Sigmoid colon (tissue), 7 donors: ENCODE data around the gene DPF3. TPM values are rescaled to one million over a fixed set of nuclear protein-coding genes. Genes with fewer than 3 reads are reported as not detected.
A peak's percentile ranks its signal among the peaks of the same experiment; 100 is the strongest.

Experiments
- DNase-seq: peaks from one replicate; pipeline ENCODE4 v3.0.0-alpha.2; 2019
- H3K27ac ChIP-seq, 4 donors: fragments of 200-600 bp; sonication (generic); one replicate each; pipeline ENCODE4 v1.5.1; 2016 to 2019; ENCODE audit warnings: mild to moderate bottlenecking in 1 of 4
- H3K27me3 ChIP-seq, 3 donors: fragments of 200-600 bp; sonication (generic); one replicate each; pipeline ENCODE4 v1.5.1; 2019; ENCODE audit warnings: mild to moderate bottlenecking in 1 of 3
- H3K36me3 ChIP-seq, 4 donors: fragments of 200-600 bp; sonication (generic); one replicate each; pipeline ENCODE4 v1.5.1; 2016 to 2019
- H3K4me1 ChIP-seq, 4 donors: fragments of 200-600 bp; sonication (generic); one replicate each; pipeline ENCODE4 v1.5.1; 2017 to 2019
- H3K4me3 ChIP-seq, 4 donors: fragments of 200-600 bp; sonication (generic); one replicate each; pipeline ENCODE4 v1.5.1; 2017 to 2019; ENCODE audit warnings: mild to moderate bottlenecking in 2 of 4, moderate library complexity in 1 of 4
- H3K9me3 ChIP-seq, 4 donors: fragments of 200-600 bp in 3 of 4; sonication (generic) in 3 of 4; one replicate each; pipeline versions ENCODE4 v1.5.1 to v1.6.1; 2013 to 2019
- EP300 ChIP-seq, 4 donors: sonication (generic); formaldehyde crosslinking; IDR thresholded peaks; one replicate each; pipeline ENCODE4 v1.6.1; 2017; ENCODE audit warnings: antibody characterized with exemption in 4 of 4
- POLR2A ChIP-seq, 2 donors: fragments of 450-650 bp; IDR thresholded peaks; one replicate each; pipeline ENCODE4 v1.6.1; 2016; ENCODE audit warnings: antibody characterized with exemption in 2 of 2, mild to moderate bottlenecking in 2 of 2, moderate library complexity in 2 of 2
- POLR2AphosphoS5 ChIP-seq, 4 donors: sonication (generic); formaldehyde crosslinking; IDR thresholded peaks; one replicate each; pipeline ENCODE4 v1.6.1; 2017; ENCODE audit warnings: antibody characterized with exemption in 4 of 4
- WGBS, 2 donors: extraction: QIAGEN DNeasy Blood & Tissue Kit; methylation state at CpG; one replicate each; pipeline ENCODE4 v1.1.7; 2013; 5-methylcytosine and 5-hydroxymethylcytosine counted together
- intact Hi-C: fragments of 100-400 bp; cut with DNase I; formaldehyde crosslinking; loops from one replicate; pipeline ENCODE4 v1.15.1; 2023
- polyA plus RNA-seq, 3 donors: library from polyadenylated mRNA; stranded (reverse); fragments of 200-250 nt; gene quantifications; one replicate each; pipeline ENCODE4 v1.2.3, GENCODE V29; 2013
- total RNA-seq, 4 donors: library from RNA; depleted of rRNA; stranded (reverse); fragments of >200 nt; gene quantifications; one replicate each; pipeline ENCODE4 v1.1.0, GENCODE V29; 2016
- TF ChIP-seq, protein P1 (sequence below), 4 experiments: fragments of 450-650 bp in 3 of 4; fragments of 200-600 bp in 1 of 4; IDR thresholded peaks; one replicate each; pipeline ENCODE4 v1.5.1; 2016 to 2019; ENCODE audit warnings: antibody characterized with exemption in 4 of 4, mild to moderate bottlenecking in 3 of 4, moderate library complexity in 2 of 4
- donor health status: healthy with polysubstance abuse.
- donor health status: Bipolar disorder and iron deficiency.
- donor health status: healthy.

Gene DPF3
- total and polyA plus RNA-seq, 7 donors, result 0.28 to 4.5 (median 2.3) TPM

DNA sequence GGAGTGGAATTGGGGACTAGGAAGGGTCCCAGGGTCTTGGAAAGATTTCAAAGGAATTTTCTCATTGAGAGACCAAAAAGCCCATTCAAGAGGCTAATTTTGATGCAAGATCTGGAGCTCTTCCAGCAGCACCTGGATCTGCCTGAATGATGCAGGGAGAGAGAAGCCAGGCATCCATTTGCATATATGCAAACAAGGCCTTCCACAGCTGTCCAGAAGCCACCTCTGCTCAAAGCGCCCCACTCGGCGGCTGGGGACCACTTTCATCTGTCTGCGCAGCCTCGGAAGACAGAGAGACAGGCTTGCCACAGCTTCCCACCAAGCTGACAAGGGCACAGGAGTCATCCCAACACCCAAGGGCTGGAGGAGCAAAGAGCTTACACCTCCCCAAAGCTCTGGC is 295.6 kb downstream of the DPF3 start:
- Histone ChIP-seq H3K27ac (no peak overlapping the region), H3K36me3 (no peaks in the 10 kb centered on the region), H3K4me3 (no peak overlapping the region), H3K4me1 (no peaks in the 10 kb centered on the region), H3K9me3 (no peaks in the 10 kb centered on the region), H3K27me3 (no peaks in the 10 kb centered on the region)
- TF ChIP-seq POLR2AphosphoS5 (IDR thresholded peaks at IDR 0.05) (no peak), EP300 (IDR thresholded peaks at IDR 0.05) (no peak), POLR2A (IDR thresholded peaks at IDR 0.05) (no peak)
- TF ChIP-seq, protein P1, sequence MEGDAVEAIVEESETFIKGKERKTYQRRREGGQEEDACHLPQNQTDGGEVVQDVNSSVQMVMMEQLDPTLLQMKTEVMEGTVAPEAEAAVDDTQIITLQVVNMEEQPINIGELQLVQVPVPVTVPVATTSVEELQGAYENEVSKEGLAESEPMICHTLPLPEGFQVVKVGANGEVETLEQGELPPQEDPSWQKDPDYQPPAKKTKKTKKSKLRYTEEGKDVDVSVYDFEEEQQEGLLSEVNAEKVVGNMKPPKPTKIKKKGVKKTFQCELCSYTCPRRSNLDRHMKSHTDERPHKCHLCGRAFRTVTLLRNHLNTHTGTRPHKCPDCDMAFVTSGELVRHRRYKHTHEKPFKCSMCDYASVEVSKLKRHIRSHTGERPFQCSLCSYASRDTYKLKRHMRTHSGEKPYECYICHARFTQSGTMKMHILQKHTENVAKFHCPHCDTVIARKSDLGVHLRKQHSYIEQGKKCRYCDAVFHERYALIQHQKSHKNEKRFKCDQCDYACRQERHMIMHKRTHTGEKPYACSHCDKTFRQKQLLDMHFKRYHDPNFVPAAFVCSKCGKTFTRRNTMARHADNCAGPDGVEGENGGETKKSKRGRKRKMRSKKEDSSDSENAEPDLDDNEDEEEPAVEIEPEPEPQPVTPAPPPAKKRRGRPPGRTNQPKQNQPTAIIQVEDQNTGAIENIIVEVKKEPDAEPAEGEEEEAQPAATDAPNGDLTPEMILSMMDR (IDR thresholded peaks at IDR 0.05), result no peak
- 87 to 91% methylated on average over 5 of the region's 5 CpGs for WGBS, 2 donors
- DNase-seq, result no peak
- intact Hi-C loops, result no loop called here

DNA sequence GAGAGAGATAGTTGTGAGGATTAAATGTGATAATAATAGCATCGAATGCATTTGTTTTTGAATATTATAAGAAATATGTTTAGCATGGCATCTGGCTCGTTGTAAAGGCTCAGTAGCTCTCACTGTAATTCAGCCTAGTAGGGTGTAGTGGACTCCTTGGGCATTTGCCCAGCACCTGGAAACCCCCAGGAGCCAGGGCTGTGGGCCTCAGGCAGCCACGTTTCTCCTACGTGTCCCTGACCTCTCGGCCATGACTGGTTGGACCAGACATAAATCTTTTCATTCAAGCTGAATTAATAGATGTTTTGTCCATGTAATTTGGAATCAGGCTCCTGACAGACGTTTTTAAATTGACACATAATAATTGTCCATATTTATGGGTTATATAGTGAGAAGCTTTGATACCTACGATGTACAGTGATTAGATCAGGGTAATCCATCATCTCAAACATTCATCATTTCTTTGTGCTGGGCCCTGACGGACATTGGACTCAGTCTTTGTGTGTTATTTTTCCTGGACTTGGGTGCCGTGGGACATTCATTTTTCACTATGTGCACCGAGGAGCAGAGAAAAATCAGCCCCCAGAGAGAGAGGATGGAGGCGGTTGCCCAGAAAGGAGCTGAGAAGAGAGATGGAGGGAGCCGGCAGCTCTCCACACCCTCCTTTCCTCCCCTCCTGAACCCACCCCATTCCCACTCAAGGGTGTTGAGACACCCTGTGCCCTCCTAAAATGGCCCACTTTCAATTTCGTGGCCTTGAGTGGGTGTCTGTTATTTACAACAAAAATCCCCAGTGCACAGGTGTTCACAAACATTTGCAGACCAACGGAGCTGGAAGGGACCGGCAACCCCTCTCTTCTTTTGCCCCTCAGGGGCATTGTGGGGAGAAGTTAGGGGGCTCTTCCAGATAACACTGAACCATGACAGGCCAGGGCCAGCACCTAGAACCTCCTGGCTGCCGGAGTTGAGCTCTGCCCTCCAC is 296.4 kb downstream of the DPF3 start:
- Histone ChIP-seq H3K36me3 (no peaks in the 10 kb centered on the region), H3K27ac (no peak overlapping the region), H3K9me3 (no peaks in the 10 kb centered on the region), H3K4me3 (no peak overlapping the region), H3K27me3 (no peaks in the 10 kb centered on the region), H3K4me1 (no peaks in the 10 kb centered on the region)
- intact Hi-C loops, result no loop called here
- WGBS, 2 donors, result 72 to 79% methylated on average over 16 of the region's 16 CpGs
- DNase-seq, result no peak
- TF ChIP-seq, protein P1 (IDR thresholded peaks at IDR 0.05), result no peak
- TF ChIP-seq POLR2AphosphoS5 (IDR thresholded peaks at IDR 0.05), result no peak

DNA sequence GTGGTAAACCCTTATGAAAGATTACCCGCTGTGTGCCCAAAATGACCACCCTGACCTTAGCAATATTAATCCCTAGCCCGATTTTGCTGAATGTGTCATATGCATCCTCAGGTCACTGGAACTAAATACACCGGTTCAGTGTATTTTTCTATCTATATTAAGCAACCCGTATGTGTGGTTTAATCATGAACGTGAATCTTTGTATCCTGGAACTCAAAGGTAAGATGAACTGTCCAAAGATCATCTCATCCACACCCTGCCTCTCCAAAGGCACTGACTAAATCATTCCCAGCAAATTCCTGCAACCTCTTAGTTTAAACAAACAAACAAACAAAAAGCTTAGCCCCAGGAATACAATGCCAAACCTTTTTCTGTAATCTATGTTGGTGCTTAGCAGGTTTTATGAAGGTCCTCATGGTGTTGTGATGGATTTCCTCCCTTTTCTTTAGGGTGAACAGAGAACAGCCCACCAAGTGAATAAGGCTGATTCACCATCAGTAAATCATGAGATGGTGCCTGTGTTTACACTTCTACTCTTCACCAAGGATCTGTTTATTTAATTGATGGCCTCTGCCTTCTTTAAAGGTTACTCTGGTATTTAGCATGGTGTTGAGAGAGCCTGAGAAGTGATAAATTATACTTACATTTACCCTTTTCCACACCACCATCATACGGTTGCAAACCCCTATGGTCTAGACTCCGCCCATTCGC is 298.6 kb downstream of the DPF3 start:
- Histone ChIP-seq H3K27me3 (no peaks in the 10 kb centered on the region), H3K4me3 (no peak overlapping the region), H3K36me3 (no peaks in the 10 kb centered on the region), H3K27ac (no peak overlapping the region), H3K4me1 (no peaks in the 10 kb centered on the region), H3K9me3 (no peaks in the 10 kb centered on the region)
- DNase-seq, result no peak
- intact Hi-C loops, result no loop called here
- TF ChIP-seq EP300 (IDR thresholded peaks at IDR 0.05) (no peak), POLR2A (IDR thresholded peaks at IDR 0.05) (no peak), POLR2AphosphoS5 (IDR thresholded peaks at IDR 0.05) (no peak)
- TF ChIP-seq, protein P1 (IDR thresholded peaks at IDR 0.05), result no peak
- 84 to 91% methylated on average over 8 of the region's 8 CpGs for WGBS, 2 donors

DNA sequence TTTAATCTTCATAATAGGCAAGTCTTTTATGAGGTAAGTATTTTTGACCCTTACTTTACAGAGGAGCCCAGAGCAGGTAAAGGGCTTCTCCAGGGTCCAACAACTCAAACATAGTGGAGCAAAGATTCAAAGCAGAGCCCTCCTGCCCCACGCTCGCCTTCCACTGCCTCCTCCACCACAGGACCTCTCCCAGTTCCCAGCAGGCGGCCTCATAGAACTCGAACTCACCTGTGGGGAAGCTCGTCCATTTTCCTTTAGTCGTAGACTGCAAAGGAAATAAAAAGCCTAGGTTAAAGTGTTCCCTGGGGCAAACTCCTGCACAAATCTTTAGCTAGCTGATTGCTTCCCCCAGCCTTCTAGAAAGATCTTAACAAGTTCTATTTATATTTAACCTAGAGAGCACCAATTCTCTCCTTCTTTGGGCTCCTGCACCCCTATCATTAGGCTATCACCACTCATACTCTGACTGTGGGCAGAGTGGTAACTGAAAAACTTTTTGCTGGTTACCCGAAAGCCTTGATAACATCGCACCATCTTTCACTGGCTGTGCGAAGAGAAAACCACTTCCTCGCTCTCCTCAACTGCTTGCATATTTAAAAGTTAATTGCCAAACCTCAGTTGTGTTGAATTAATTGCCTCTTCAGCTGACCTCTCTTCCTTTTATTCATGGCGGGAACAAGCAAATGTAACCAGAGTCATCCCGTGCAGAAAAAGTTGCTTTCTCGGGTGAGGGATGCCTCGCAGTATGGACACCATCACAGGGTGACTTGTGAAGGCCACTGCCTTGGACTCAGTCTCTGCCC is 299.6 kb downstream of the DPF3 start:
- TF ChIP-seq POLR2A (IDR thresholded peaks at IDR 0.05), result no peak
- TF ChIP-seq, protein P1 (IDR thresholded peaks at IDR 0.05), result no peak
- TF ChIP-seq POLR2AphosphoS5 (IDR thresholded peaks at IDR 0.05), result no peak
- no peak for TF ChIP-seq EP300 (IDR thresholded peaks at IDR 0.05)
- H3K27ac ChIP-seq, result no peak overlapping the region
- intact Hi-C loops, result no loop called here
- no peaks in the 10 kb centered on the region for H3K9me3 ChIP-seq
- H3K27me3 ChIP-seq, result no peaks in the 10 kb centered on the region
- H3K4me3 ChIP-seq, result no peak overlapping the region
- no peaks in the 10 kb centered on the region for H3K36me3 ChIP-seq
- peak; percentile 39 for DNase-seq
- no peaks in the 10 kb centered on the region for H3K4me1 ChIP-seq
- WGBS, 2 donors, result 57 to 84% methylated on average over 14 of the region's 14 CpGs
